ENCODE data around the gene PADI1. TPM values are rescaled to one million over a fixed set of nuclear protein-coding genes. Genes with fewer than 3 reads are reported as not detected.

The PADI1 gene
- total RNA-seq, 2 experiments from 2014 or later, result not detected

- Histone ChIP-seq H3K9me3 (ENCODE audit: low read length) (no peaks in the 10 kb centered on the region), H3K4me2 (ENCODE audit: low read length) (no peak overlapping the region), H3K79me2 (ENCODE audit: insufficient read depth, low read depth, low read length) (no peaks in the 10 kb centered on the region), H3K9me2 (ENCODE audit: insufficient read depth, low read length) (no peaks in the 10 kb centered on the region), H3K4me1 (ENCODE audit: insufficient read depth, low read length, poor library complexity, severe bottlenecking) (peaks cover 8% of the 10 kb centered on the region), H3K4me3 (ENCODE audit: low read depth, low read length, poor library complexity, severe bottlenecking) (no peak overlapping the region), H4K20me1 (ENCODE audit: insufficient read depth, low read length) (no peaks in the 10 kb centered on the region), H2AFZ (ENCODE audit: low read length) (no peak overlapping the region), H3K27ac (ENCODE audit: low read depth, low read length, poor library complexity, severe bottlenecking) (no peak overlapping the region), H3K36me3 (ENCODE audit: insufficient read depth, low read length) (no peaks in the 10 kb centered on the region)
- TF ChIP-seq EZH2phosphoT487 (IDR thresholded peaks at IDR 0.05; ENCODE audit: borderline replicate concordance, low read depth, low read length), result no peak
- TF ChIP-seq, protein P1, sequence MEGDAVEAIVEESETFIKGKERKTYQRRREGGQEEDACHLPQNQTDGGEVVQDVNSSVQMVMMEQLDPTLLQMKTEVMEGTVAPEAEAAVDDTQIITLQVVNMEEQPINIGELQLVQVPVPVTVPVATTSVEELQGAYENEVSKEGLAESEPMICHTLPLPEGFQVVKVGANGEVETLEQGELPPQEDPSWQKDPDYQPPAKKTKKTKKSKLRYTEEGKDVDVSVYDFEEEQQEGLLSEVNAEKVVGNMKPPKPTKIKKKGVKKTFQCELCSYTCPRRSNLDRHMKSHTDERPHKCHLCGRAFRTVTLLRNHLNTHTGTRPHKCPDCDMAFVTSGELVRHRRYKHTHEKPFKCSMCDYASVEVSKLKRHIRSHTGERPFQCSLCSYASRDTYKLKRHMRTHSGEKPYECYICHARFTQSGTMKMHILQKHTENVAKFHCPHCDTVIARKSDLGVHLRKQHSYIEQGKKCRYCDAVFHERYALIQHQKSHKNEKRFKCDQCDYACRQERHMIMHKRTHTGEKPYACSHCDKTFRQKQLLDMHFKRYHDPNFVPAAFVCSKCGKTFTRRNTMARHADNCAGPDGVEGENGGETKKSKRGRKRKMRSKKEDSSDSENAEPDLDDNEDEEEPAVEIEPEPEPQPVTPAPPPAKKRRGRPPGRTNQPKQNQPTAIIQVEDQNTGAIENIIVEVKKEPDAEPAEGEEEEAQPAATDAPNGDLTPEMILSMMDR (conservative IDR thresholded peaks at IDR 0.05; ENCODE audit: low read length), result no peak
- BruUV-seq (replicated peaks), result no TSS peak
- DNase-seq (ENCODE audit: low spot score), result no peak
- ChIA-PET CTCF (ENCODE audit: unreplicated experiment) (no interaction called here), POLR2A (interaction anchor here (0.8 kb wide), 1 partner anchor 112 kb away, joined by 4 read pairs; no protein-coding TSS in a partner anchor)
- intact Hi-C loops (cut with micrococcal nuclease; ENCODE audit: unreplicated experiment), result no loop called here
Measured at GRCh38 chr1:17233675-17234320, 28.9 kb downstream of the PADI1 start.

GRCh38 chr1:17234405-17234804 is 29.5 kb downstream of the PADI1 start:
- Histone ChIP-seq H2AFZ (ENCODE audit: low read length) (no peak overlapping the region), H3K4me1 (ENCODE audit: insufficient read depth, low read length, poor library complexity, severe bottlenecking) (peaks cover 8% of the 10 kb centered on the region), H4K20me1 (ENCODE audit: insufficient read depth, low read length) (no peaks in the 10 kb centered on the region), H3K27ac (ENCODE audit: low read depth, low read length, poor library complexity, severe bottlenecking) (no peak overlapping the region), H3K79me2 (ENCODE audit: insufficient read depth, low read depth, low read length) (no peaks in the 10 kb centered on the region), H3K9me2 (ENCODE audit: insufficient read depth, low read length) (no peaks in the 10 kb centered on the region), H3K36me3 (ENCODE audit: insufficient read depth, low read length) (no peaks in the 10 kb centered on the region), H3K9me3 (ENCODE audit: low read length) (no peaks in the 10 kb centered on the region), H3K4me3 (ENCODE audit: low read depth, low read length, poor library complexity, severe bottlenecking) (no peak overlapping the region), H3K4me2 (ENCODE audit: low read length) (no peak overlapping the region)
- intact Hi-C loops (cut with micrococcal nuclease; ENCODE audit: unreplicated experiment), result no loop called here
- TF ChIP-seq EZH2phosphoT487 (IDR thresholded peaks at IDR 0.05; ENCODE audit: borderline replicate concordance, low read depth, low read length), result no peak
- TF ChIP-seq, protein P1 (conservative IDR thresholded peaks at IDR 0.05; ENCODE audit: low read length), result no peak
- no peak for DNase-seq (ENCODE audit: low spot score)
- ChIA-PET CTCF (ENCODE audit: unreplicated experiment) (no interaction called here), POLR2A (interaction anchor here (0.8 kb wide), 1 partner anchor 112 kb away, joined by 4 read pairs; no protein-coding TSS in a partner anchor)
- no TSS peak for BruUV-seq (replicated peaks)

DNA sequence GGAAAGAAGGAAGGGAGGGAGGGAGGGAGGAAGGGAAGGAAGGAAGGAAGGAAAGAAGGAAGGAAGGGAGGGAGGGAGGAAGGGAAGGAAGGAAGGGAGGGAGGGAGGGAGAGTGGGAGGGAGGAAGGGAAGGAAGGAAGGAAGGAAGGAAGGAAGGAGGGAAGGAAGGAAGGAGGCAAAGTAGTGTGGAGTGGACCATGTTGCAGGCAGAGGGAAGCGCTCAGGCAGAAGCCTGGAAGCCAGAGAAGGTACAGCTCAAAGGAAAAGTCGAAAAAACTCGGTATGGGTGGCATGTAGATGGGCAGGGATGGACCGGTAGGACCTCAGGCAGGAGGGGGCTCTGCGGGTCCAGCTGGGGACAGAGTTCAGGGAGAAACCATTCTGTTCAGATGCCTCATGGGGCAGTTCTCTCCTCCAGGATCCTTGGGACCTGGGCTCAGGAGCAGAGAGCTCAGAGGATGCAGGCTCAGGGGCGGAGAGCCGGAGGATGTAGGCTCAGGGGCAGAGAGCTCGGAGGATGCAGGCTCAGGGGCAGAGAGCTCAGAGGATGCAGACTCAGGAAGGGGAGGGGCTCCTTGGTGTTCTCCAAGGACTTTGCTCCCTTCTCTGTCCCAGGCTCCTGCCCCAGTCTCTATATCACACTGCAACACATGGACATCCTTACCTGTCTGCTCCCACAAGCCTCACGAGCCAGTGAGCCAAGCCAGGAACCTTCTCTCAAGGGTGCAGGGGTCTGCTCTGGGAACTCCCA is 30.4 kb downstream of the PADI1 start:
- H3K27ac ChIP-seq (ENCODE audit: low read depth, low read length, poor library complexity, severe bottlenecking), result no peak overlapping the region
- no peak overlapping the region for H3K4me3 ChIP-seq (ENCODE audit: low read depth, low read length, poor library complexity, severe bottlenecking)
- TF ChIP-seq EZH2phosphoT487 (IDR thresholded peaks at IDR 0.05; ENCODE audit: borderline replicate concordance, low read depth, low read length), result no peak
- TF ChIP-seq, protein P1 (conservative IDR thresholded peaks at IDR 0.05; ENCODE audit: low read length), result no peak
- no peaks in the 10 kb centered on the region for H3K79me2 ChIP-seq (ENCODE audit: insufficient read depth, low read depth, low read length)
- DNase-seq (ENCODE audit: low spot score), result no peak
- BruUV-seq (replicated peaks), result no TSS peak
- H3K9me3 ChIP-seq (ENCODE audit: low read length), result no peaks in the 10 kb centered on the region
- intact Hi-C loops (cut with micrococcal nuclease; ENCODE audit: unreplicated experiment), result loop anchor here (5.0 kb wide), 1 partner anchor 93 kb away; no protein-coding TSS in a partner anchor
- no peak overlapping the region for H3K4me2 ChIP-seq (ENCODE audit: low read length)
- no peaks in the 10 kb centered on the region for H3K36me3 ChIP-seq (ENCODE audit: insufficient read depth, low read length)
- H3K9me2 ChIP-seq (ENCODE audit: insufficient read depth, low read length), result no peaks in the 10 kb centered on the region
- CTCF ChIA-PET (ENCODE audit: unreplicated experiment), result no interaction called here
- no peaks in the 10 kb centered on the region for H4K20me1 ChIP-seq (ENCODE audit: insufficient read depth, low read length)
- peaks cover 8% of the 10 kb centered on the region for H3K4me1 ChIP-seq (ENCODE audit: insufficient read depth, low read length, poor library complexity, severe bottlenecking)
- no peak overlapping the region for H2AFZ ChIP-seq (ENCODE audit: low read length)
- POLR2A ChIA-PET, result no interaction called here
